HG03469 (cell line): ENCODE data around the gene MICOS13.
"Not testable (repeated sequence)": the region's sequence is repeated elsewhere in the genome, so short reads cannot be mapped to it uniquely, and the experiment has no call there.

ENCODE experiments used
- ATAC-seq: cut with Tn5 transposase; IDR thresholded peaks from one replicate; pipeline ENCODE4 v1.9.1; 2021; ENCODE audit warnings: mild to moderate bottlenecking, moderate library complexity, moderate number of reproducible peaks; ENCODE audit not compliant: unreplicated experiment

MICOS13 gene

DNA sequence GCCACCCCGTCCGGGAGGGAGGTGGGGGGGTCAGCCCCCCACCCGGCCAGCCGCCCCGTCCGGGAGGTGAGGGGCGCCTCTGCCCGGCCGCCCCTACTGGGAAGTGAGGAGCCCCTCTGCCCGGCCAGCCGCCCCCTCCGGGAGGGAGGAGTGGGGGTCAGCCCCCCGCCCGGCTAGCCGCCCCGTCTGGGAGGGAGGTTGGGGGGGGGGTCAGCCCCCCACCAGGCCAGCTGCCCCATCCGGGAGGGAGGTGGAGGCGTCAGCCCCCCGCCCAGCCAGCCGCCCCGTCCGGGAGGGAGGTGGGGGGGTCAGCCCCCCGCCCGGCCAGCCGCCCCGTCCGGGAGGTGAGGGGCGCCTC, 21.7 kb upstream of the MICOS13 start:
- ATAC-seq = not testable (repeated sequence)

DNA sequence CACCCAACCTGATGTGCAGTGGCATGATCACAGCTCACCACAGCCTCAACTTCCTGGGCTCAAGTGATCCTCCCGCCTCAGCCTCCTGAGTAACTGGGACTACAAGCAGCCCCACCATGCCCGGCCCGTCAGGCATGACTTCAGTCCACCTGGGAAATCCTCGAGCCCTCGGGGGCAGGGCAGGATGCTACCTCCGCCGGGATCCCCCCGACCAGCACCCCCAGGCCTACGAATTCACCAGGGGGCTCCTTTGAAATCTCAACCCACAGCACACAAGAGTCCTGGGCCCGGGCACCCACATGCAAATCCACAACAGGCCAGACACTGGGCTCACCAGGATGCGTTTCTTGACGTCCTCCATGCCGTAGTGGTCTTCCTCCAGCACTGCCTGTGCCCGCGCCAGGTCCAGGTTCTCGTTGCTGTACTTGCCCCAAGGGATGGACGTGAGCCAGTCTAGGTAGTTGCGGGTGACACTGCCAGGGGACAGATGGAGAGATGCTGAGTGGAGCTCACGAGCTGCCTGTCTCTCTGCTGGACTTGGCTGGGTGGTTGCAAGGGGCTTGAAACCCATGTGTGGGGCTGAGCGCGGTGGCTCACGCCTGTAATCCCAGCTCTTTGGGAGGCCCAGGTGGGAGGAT, 20.3 kb upstream of the MICOS13 start:
- no peak for ATAC-seq

- no peak for ATAC-seq
Measured at GRCh38 chr19:5698635-5699422, 18.5 kb upstream of the MICOS13 start.

- ATAC-seq = no peak
Measured at GRCh38 chr19:5697890-5698634, 17.7 kb upstream of the MICOS13 start.

DNA sequence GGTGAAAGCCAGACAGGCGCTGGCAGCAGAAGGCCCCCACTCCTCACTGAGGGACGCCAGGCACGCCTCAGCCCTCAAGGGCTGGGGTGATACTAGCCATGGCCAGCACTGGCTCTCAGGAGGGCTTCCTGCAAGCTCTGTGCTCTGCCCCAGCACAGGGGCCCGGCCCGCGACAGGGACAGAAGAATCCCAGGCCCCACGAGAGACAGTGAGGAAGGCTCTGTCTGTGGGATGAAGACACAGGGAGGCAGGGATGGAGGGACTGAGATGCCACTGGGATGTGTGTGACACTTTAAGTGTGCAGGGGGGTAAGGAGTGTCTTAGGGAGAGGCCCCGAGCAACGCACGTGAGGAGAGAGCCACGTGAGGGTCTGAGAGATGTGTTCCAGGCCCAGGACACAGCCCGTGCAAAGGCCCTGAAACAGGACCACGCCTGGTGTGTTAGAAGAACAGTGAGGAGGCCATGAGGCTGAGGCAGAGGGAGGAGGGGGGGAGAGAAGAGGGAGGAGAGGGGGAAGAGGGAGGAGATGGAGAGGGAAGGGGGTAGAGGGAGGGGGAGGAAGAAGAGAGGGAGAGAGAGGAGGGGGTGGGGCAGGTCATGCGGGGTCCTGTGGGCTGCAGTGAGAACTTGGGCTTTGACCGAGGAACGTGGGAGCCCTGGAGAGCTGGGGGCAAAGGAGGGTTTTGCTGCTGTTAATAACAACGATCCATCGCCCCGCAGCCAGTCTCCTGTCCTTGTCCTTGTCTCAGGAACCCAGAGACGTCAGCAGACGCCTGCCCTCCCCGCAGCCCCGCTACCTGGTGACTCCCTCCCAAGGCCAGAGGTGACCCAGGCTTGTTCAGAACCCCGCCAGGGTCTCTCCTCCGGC, 16.9 kb upstream of the MICOS13 start:
- ATAC-seq = no peak

GRCh38 chr19:5696196-5697021, 16.1 kb upstream of the MICOS13 start:
- no peak for ATAC-seq

DNA sequence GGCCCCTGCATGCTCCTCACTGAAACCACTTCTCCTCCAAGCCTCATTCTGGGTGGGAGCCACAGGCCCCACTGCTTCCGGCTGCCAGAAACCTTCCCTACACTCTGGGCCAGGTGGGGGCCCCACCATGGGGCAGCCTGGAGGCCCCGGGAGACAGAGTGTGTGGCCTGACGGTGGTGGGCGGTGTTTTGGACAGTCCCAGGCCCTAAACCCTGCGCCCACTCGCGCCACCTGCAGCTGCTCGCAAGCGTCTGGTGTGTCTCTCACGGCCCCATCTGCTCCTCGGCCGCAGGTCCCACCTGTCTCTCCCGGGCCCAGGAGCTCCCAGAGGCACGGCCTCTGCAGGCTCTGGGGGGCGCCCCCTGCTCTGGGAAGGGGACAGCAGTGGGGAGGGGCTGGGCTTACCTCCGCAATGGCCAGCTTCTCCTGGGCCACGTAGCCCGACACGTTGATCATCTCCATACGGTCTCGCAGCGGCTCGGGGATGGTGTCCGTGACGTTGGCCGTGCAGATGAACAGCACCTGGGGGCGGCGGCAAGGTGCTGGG, 15.4 kb upstream of the MICOS13 start:
- no peak for ATAC-seq

- ATAC-seq = no peak
Measured at GRCh38 chr19:5694956-5695648, 14.8 kb upstream of the MICOS13 start.

GRCh38 chr19:5694167-5694955, 14.0 kb upstream of the MICOS13 start:
- no peak for ATAC-seq

DNA sequence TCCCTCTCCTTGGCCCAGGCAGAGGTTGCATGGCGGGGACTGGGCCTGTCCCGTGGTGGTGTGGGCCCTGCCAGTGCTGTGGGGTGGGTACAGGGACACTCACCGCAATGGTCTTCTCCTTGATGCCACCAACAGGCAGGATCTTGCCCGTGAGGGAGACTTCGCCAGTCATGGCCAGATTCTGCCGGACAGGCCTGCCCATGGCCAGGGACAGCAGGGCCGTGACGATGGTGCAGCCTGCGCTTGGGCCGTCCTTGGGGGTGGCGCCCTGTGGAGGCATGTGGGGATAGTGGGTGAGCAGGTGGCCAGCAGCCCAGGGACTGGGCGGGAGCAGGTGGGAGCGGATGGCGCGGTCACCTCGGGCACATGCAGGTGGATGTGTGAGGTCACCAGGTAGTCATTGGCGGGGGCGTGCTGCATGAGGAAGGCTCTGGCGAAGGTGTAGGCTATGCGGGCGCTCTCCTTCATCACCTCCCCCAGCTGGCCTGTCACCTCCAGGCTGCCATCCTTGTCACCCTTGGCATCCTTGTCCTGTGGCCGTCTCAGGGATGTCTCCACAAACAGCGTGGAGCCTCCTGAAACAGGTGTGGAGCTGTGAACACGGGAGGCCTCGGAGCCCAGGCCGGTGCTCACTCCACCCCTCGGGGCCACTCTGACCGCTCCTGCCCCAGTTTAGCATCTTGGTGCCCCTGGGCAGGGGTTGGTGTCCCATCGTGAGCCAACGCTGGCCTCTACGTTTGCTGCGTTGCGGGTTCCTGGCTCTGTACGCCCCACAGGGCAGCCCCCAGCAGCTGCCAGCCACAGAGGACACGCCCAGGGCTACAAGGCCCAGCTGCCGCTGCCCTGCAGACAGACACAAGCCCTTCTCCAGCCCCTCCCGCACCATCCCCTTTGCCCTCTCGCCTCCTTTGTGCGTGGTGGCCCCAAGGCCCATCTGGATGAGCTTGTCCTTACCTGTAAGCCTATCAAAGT, 13.2 kb upstream of the MICOS13 start:
- ATAC-seq = no peak

DNA sequence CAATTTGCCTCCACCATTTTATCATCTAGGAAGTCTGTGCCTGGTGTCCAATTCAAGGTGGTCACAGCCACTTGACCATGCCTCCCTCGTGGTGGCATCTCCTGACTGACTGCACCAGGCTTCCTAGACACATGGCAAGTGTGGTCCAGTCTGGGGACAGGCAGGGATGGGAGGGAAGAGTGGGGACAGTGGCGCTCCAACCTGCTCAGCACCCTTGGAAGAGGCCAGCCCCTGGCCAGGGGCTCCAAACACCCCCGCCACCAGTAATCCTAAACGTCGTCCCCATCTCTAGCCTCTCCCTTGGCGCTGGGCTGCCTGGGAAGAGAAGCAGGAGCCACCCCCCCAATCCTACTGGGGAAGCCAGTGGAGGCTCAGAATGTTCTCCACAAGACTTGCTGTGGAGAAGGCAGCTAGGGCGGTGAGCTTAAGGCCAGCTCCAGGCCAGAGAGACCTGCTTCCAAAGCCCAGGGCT, 12.4 kb upstream of the MICOS13 start:
- no peak for ATAC-seq

GRCh38 chr19:5691822-5692722, 11.8 kb upstream of the MICOS13 start:
- no peak for ATAC-seq

- no peak for ATAC-seq
Measured at GRCh38 chr19:5690955-5691821, 10.9 kb upstream of the MICOS13 start.

- peak; percentile 36 for ATAC-seq
Measured at GRCh38 chr19:5690125-5690954, 10.0 kb upstream of the MICOS13 start, which contains the start of gene RPL36. Gene RPL36 (plus strand): TSS chr19:5690295. CDS start chr19:5690508, 213 bp downstream.
